ENCODE results near the gene AKAP7.
"Not testable (repeated sequence)": the region's sequence is repeated elsewhere in the genome, so short reads cannot be mapped to it uniquely, and the experiment has no call there.

Gene AKAP7

GRCh38 chr6:131300826-131301225 is 165.6 kb downstream of the AKAP7 start:
- not testable (repeated sequence) for DNase-seq

- no peak for DNase-seq
These were observed 168.2 kb downstream of the AKAP7 start for GRCh38 chr6:131303338-131303930.

- DNase-seq, result no peak
These were observed 170.0 kb downstream of the AKAP7 start for GRCh38 chr6:131305037-131305850.

- DNase-seq, result no peak
These were observed 174.2 kb downstream of the AKAP7 start for GRCh38 chr6:131309437-131309836.

GRCh38 chr6:131314838-131315237 is 179.6 kb downstream of the AKAP7 start:
- no peak for DNase-seq

GRCh38 chr6:131316654-131317053 is 181.4 kb downstream of the AKAP7 start:
- no peak for DNase-seq

- no peak for DNase-seq
These were observed 182.2 kb downstream of the AKAP7 start for GRCh38 chr6:131317516-131317915.

GRCh38 chr6:131321589-131321988 is 186.3 kb downstream of the AKAP7 start:
- DNase-seq, result no peak

- DNase-seq, result no peak
These were observed 186.9 kb downstream of the AKAP7 start for GRCh38 chr6:131322125-131322524.

- DNase-seq, result not testable (repeated sequence)
These were observed 190.4 kb downstream of the AKAP7 start for GRCh38 chr6:131325669-131326068.

GRCh38 chr6:131328727-131329126 is 193.5 kb downstream of the AKAP7 start:
- DNase-seq, result not testable (repeated sequence)

GRCh38 chr6:131331151-131331550 is 195.9 kb downstream of the AKAP7 start:
- no peak for DNase-seq

GRCh38 chr6:131331873-131332781 is 196.9 kb downstream of the AKAP7 start:
- no peak for DNase-seq
